Thyroid gland (tissue), 4 donors: Measurements from ENCODE around the gene KLK8.

Experiments
- CTCF ChIP-seq, 6 experiments: fragments of 200-600 bp in 3 of 6; fragments of 450-650 bp in 3 of 6; sonication (generic) in 3 of 6; IDR thresholded peaks; one replicate each; pipeline ENCODE4 v1.5.1; 2016 to 2019; ENCODE audit warnings: antibody characterized with exemption in 6 of 6, mild to moderate bottlenecking in 2 of 6, inconsistent platforms in 1 of 6, moderate library complexity in 1 of 6
- POLR2A ChIP-seq, 2 donors: fragments of 450-650 bp; IDR thresholded peaks; one replicate each; pipeline ENCODE4 v1.6.1; 2017; ENCODE audit warnings: antibody characterized with exemption in 2 of 2, mild to moderate bottlenecking in 2 of 2, moderate library complexity in 1 of 2

- TF ChIP-seq POLR2A (IDR thresholded peaks at IDR 0.05) = no peak
- no peak for TF ChIP-seq CTCF (IDR thresholded peaks at IDR 0.05)
Observed at GRCh38 chr19:50947123-50947522, 54.3 kb downstream of the KLK8 start.
